Uterus (tissue), 2 donors: ENCODE data around the gene RPL23.

Experiments used
- POLR2A ChIP-seq, 2 donors: fragments of 450-650 bp; IDR thresholded peaks; one replicate each; pipeline ENCODE4 v1.6.1; 2016; ENCODE audit warnings: antibody characterized with exemption in 2 of 2, mild to moderate bottlenecking in 1 of 2, moderate library complexity in 1 of 2
- TF ChIP-seq, protein P1 (sequence below), 4 experiments: fragments of 200-600 bp in 2 of 4; fragments of 450-650 bp in 2 of 4; sonication (generic) in 2 of 4; IDR thresholded peaks; one replicate each; pipeline ENCODE4 v1.5.1; 2016 to 2019; ENCODE audit warnings: antibody characterized with exemption in 4 of 4, mild to moderate bottlenecking in 2 of 4, moderate library complexity in 1 of 4

DNA sequence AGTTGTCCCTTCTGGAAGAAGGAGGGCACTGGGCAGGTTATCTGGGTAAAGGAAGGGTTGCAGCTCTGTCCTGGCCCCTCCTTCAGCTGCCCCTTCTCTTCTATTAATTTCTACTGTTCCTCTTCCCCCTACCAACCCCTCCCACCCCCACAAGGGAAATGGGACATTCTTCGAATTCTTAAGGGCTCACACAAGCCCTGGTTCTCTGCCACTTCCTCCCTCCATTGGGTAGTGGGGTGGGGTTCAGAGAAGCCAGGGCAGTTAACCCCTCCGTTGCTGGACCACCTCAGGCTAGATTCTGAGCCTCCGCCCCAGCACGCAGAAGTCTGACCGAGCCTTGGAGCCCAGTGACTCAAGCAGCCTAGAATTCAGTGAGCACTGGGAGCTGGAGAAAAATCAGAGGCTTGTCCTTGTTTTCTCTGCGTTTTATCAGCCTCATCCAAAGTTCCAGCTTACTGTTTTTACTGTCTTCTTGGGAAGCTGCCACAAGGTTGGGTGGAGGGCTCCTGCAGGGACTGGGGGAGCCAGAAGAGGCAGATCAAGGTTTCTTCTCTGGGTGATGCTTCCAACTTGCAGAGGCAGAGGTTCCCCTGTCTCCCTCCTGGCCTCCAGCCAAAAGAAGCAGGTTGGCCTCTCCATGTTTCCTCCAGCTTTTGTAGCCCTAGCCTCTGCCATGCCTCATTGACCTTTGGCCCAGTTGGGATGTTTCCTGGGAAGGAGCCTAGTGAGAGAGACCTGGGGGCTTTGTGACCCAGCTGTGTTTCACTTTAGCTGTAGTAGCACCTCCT lies 26.6 kb upstream of the RPL23 start:
- TF ChIP-seq, protein P1, sequence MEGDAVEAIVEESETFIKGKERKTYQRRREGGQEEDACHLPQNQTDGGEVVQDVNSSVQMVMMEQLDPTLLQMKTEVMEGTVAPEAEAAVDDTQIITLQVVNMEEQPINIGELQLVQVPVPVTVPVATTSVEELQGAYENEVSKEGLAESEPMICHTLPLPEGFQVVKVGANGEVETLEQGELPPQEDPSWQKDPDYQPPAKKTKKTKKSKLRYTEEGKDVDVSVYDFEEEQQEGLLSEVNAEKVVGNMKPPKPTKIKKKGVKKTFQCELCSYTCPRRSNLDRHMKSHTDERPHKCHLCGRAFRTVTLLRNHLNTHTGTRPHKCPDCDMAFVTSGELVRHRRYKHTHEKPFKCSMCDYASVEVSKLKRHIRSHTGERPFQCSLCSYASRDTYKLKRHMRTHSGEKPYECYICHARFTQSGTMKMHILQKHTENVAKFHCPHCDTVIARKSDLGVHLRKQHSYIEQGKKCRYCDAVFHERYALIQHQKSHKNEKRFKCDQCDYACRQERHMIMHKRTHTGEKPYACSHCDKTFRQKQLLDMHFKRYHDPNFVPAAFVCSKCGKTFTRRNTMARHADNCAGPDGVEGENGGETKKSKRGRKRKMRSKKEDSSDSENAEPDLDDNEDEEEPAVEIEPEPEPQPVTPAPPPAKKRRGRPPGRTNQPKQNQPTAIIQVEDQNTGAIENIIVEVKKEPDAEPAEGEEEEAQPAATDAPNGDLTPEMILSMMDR (IDR thresholded peaks at IDR 0.05), result no peak
- TF ChIP-seq POLR2A (IDR thresholded peaks at IDR 0.05), result no peak
